Activated CD4-positive, alpha-beta T cell treated with anti-CD3 and anti-CD28 coated beads, Interleukin-2, amount 50 U/mL, for 48 hours (primary cell): ENCODE measurements around the gene OR2A1.
"Not testable (repeated sequence)": the region's sequence is repeated elsewhere in the genome, so short reads cannot be mapped to it uniquely, and the experiment has no call there.

Source experiments
- DNase-seq, 2 experiments: peaks; one replicate each; pipeline ENCODE4 v3.0.0-alpha.2; 2020

OR2A1 gene

GRCh38 chr7:144330044-144330443 is 17.8 kb downstream of the OR2A1 start:
- not testable (repeated sequence) for DNase-seq

GRCh38 chr7:144331221-144331995 is 19.2 kb downstream of the OR2A1 start:
- not testable (repeated sequence) for DNase-seq

GRCh38 chr7:144331996-144332288 is 19.7 kb downstream of the OR2A1 start:
- DNase-seq, result not testable (repeated sequence)

GRCh38 chr7:144348625-144349024 is 36.4 kb downstream of the OR2A1 start:
- DNase-seq, result not testable (repeated sequence)

GRCh38 chr7:144351667-144352066 is 39.4 kb downstream of the OR2A1 start:
- not testable (repeated sequence) for DNase-seq

GRCh38 chr7:144355176-144355822 is 43.1 kb downstream of the OR2A1 start, which contains the start of gene ARHGEF5:
TSS of gene ARHGEF5 (plus strand) at chr7:144355402. CDS start at chr7:144362670, 7,268 bp downstream.
- DNase-seq, result not testable (repeated sequence)

GRCh38 chr7:144356185-144356584 is 44.0 kb downstream of the OR2A1 start:
- not testable (repeated sequence) for DNase-seq

GRCh38 chr7:144356860-144357259 is 44.6 kb downstream of the OR2A1 start:
- DNase-seq, result not testable (repeated sequence)

GRCh38 chr7:144362061-144362460 is 49.8 kb downstream of the OR2A1 start:
- not testable (repeated sequence) for DNase-seq

GRCh38 chr7:144365523-144365922 is 53.3 kb downstream of the OR2A1 start:
- DNase-seq, result not testable (repeated sequence)

- DNase-seq, result not testable (repeated sequence)
Measured at GRCh38 chr7:144367250-144367649, 55.0 kb downstream of the OR2A1 start.

- not testable (repeated sequence) for DNase-seq
Measured at GRCh38 chr7:144369221-144369620, 57.0 kb downstream of the OR2A1 start.
